Activated CD8-positive, alpha-beta memory T cell treated with anti-CD3 and anti-CD28 coated beads, Interleukin-2, amount 50 U/mL, for 24 hours (primary cell): ENCODE results near the gene HELLS.
A peak's percentile ranks its signal among the peaks of the same experiment; 100 is the strongest.
"Not testable (repeated sequence)": the region's sequence is repeated elsewhere in the genome, so short reads cannot be mapped to it uniquely, and the experiment has no call there.

Source experiments
- DNase-seq: peaks from one replicate; pipeline ENCODE4 v3.0.0-alpha.2; 2020; ENCODE audit errors: extremely low read depth

The HELLS gene

DNA sequence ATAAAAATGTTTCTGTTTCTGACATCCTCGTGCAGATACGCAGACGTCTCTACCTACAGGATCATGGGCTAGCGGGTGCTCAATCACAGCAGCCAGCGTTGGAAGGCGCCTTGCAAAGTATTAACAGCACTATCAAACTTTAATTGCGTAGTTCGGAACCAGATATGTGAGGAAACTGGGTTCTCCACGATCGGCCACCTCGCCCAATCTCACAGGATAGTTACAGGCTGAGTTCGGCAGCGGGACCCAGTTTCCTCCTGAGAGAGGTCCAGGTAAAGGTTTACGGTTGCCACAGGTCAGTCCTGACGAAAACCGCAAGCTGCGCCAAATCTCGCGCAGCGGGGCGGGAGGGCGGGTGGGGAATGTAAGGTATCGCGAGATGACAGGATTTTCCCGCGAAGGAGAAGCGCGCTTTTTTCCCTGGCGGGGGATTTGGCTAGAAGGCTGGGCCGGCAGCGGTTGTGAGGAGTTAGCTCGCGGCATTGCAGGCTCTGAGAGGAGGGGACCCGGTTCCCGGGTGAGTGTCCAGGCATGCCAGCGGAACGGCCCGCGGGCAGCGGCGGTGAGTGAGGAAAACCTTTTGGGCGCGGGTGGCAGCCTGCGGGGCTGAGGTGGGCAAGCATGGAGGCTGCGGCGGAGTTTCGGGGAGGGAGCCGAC is at the start of gene HELLS:
Gene HELLS, plus strand, starts transcription at position 398 of the 658 bp plus-strand sequence. Its CDS starts 134 bp downstream, at position 532.
- peak; percentile 38 for DNase-seq

- no peak for DNase-seq
Observed at GRCh38 chr10:94496010-94496409, 49.6 kb upstream of the HELLS start.

DNA sequence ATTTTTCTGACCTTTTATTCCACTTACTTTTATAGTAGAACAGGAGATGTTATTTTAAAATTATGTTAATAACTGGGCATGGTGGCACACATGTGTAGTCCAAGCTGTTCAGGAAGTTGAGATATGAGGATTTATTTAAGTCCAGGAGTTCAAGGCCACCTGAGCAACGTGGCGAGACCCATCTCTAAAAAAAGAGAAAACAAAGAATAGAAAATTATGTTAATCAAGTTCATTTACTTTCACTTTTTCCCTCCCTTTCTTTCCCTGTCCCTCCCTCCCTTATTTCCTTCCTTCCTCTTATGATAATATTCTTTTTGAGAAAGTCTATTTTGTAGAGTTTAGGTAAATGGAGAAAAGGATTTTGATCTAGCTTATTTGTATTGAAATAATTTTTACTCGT is 48.9 kb upstream of the HELLS start:
- no peak for DNase-seq

- DNase-seq, result no peak
Observed at GRCh38 chr10:94500063-94500462, 45.5 kb upstream of the HELLS start.

DNA sequence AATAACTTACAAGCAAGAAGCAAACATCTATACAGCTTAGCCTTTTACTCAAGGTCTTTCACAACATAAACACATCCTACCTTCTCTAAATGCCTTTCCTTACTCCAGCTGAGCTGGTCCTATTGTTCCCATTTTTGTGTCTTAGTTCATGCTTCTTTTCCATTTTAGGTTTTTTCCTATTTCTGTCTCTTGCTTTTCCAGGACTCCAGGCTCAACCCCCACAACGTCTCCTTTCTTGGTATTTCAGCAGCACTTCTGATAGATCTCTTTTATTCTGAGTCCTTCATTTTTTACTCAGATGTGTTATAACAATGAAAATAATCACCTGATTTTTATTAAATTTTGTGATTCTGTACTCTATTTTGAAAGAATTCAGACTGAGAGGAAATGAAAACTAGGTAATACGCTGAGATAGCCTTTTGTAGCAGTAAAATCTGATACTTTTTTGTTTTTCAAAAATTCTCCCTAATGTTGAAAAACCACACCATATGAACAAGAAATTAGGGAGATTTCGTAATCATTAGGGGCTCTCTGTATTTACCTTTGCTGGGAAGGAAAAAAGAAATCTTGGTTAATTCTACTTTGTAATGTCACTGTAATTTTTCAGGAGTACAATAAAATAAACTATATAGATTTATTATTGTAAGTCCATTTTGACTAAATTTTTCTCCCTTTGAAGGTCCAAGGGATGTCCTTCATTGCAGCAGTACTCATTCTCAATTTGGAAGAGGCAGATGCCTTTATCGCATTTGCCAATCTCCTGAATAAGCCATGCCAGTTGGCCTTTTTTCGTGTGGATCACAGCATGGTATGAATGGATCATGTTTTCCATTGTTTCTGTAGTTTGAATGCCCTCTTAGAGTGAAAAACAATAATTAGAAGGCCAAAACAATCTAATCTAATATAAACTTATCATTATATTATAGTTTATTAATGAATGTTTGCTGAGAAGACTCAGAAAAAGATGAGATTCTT is 24.0 kb upstream of the HELLS start:
- DNase-seq, result no peak

DNA sequence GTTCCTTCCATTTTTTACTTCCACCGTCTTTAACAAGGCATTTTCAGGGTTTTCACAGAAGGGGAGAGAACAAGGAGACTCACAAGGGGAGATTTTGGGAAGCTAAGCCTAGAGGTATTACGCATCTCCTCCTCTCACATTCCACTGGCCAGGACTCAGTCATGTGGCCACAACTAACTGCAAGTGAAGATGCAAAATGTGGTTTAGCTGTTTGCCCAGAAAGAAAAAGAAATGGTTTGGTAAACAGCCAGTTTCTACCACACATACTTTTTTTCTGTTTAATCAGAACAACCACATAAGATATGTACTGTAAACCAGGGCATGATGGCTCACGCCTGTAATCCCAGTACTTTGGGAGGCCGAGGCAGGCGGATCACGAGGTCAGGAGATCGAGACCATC is 21.4 kb upstream of the HELLS start:
- DNase-seq, result no peak

DNA sequence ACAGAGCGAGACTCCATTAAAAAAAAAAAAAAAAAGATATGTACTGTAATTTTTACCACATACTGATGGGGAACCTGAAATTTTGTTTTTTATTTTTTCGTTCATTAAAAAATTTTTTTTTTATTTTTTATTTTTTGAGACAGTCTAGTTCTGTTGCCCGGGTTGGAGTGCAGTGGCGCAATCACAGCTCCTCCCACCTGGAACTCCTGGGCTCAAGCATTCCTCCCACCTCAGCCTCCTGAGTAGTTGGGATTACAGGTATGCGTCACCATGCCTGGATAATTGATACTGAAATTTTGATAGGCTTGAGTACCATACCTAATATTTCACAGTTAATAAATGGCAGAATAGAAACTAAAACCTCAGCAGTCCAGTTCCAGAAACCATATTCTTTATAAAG is 20.9 kb upstream of the HELLS start:
- DNase-seq, result no peak

GRCh38 chr10:94531550-94531949 is 14.0 kb upstream of the HELLS start:
- DNase-seq, result not testable (repeated sequence)

GRCh38 chr10:94533027-94533426 is 12.6 kb upstream of the HELLS start:
- no peak for DNase-seq

DNA sequence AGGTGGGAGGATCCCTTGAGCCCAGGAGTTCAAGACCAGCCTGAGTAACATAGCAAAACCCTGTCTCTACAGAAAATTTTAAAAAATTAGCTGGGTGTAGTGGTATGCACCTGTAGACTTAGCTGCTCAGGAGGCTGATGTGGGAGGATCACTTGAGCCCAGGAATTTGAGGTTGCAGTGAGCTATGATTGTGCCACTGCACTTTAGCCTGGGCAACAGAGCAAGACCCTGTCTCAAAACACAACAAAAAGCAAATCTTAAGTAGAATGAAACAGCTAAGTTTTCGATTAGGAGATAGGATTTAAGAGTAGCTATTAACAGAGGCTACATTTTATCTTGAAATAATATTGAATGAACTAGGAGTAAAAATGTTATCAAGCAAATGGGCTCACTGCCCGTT is 3.3 kb upstream of the HELLS start:
- DNase-seq, result not testable (repeated sequence)

DNA sequence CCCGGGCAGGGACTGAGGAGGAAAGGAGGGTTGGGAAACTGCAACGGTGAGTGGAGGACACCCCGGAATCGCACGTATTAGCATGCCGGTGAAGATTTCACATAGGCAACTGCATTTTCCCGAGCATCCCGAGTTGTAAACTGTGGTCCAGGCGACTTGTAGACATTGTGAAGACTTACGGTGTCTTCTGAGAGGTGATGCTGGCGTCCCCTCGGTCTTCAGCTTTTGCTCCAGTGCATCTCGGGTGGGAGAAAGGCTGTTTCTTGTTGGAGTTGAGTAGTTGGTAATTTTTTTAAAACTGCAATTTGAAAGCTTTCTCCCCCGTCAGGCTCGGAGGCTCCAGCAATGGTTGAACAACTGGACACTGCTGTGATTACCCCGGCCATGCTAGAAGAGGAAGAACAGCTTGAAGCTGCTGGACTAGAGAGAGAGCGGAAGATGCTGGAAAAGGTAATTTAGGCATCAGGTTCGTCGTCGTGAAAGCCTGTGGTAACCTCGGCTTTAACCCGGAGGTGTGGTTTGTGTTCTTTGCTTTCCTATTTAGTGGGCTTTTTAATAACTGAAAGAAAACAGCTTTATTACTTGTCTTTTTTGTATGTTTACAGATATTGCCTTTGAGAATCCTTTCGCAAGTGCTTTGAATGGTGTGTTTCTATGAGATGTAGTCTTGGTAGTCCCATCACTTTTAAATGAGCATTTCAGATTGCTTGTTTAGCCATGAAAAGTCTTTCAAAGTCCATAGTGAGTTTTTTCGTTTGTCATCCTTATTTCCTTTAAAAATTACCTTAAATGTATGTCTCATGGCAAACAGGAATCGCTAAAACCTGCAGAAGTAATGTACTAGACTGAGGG is 687 bp downstream of the HELLS start:
- no peak for DNase-seq

- no peak for DNase-seq
Observed at GRCh38 chr10:94546901-94547185, 1.3 kb downstream of the HELLS start.

- no peak for DNase-seq
Observed at GRCh38 chr10:94549221-94549620, 3.6 kb downstream of the HELLS start.

GRCh38 chr10:94567714-94568307 is 22.2 kb downstream of the HELLS start:
- not testable (repeated sequence) for DNase-seq

GRCh38 chr10:94571081-94571480 is 25.5 kb downstream of the HELLS start:
- no peak for DNase-seq

DNA sequence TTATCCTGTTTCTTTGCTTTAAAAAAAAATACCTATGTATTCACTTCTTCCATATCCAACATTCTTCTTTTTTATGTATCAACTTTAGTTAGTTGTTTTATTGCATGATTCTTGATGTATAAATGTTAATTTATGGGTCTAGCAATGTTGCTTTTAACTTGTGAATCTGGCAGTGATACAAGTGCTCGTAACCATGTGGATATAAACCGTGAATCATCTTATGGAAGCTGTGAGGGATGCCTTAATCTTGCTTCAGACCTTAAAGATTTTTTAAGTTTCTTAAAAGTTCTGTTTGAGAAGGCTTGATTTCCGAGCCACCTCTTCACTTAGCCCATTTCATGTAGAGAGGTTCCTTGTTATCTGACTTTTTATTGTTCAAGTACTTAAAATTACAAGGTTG is 25.9 kb downstream of the HELLS start:
- DNase-seq, result no peak

DNA sequence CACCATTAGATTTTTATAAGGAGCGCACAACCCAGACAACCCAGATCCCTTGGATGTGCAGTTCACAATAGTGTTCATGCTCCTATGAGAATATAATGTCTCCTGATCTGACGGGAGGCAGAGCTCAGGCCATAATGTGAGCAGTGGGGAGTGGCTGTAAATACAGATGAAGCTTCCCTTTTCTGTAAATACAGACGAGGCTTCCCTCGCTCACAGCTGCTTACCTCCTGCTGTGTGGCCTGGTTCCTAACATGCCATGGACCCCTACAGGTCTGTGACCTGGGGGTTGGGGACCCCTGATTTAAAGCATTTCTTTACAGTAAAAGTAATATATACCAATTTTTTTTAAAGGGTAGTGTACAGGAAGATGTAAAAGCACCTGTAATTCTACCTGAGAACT is 33.2 kb downstream of the HELLS start:
- DNase-seq, result no peak

GRCh38 chr10:94583124-94583523 is 37.5 kb downstream of the HELLS start:
- DNase-seq, result no peak

DNA sequence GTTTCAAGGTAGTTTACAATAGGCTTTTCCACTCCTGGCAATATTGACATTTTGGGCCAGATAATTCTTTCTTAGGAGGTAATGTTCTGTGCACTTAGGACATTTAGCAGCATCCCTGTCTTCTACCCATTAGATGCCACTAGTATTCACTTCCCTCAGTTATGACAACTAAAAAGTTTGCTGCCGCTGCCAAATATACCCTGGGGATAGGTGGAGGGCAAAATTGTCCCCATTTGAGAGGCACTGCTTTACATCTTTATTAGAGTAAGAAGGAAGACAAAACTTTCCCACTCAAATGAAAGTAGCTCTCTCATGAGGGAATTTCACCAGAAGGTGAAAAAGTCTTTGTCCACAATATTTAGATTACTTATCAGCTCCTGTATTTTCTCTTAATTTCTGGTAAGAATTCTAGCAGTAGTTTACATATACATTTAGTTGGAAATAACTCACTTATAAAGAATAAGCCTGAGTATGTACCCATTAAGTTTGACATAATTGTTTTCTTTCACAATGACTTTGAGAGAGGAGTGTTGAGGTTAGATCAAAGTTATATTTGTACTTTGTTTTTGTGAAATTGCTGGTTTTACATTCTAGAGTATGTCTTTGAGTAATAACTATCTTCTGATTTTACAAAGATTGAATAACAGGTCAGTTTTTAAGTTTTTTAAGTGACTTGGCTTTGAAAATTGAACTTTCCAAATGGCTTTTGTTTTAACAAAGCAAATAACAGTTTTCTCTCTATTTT is 46.0 kb downstream of the HELLS start:
- no peak for DNase-seq

GRCh38 chr10:94602729-94603515 is 57.3 kb downstream of the HELLS start:
- no peak for DNase-seq
